Measurements from ENCODE around the gene HES3. TPM values are rescaled to one million over a fixed set of nuclear protein-coding genes. Genes with fewer than 3 reads are reported as not detected.

HES3 gene
- total RNA-seq, 1 donor = not detected

DNA sequence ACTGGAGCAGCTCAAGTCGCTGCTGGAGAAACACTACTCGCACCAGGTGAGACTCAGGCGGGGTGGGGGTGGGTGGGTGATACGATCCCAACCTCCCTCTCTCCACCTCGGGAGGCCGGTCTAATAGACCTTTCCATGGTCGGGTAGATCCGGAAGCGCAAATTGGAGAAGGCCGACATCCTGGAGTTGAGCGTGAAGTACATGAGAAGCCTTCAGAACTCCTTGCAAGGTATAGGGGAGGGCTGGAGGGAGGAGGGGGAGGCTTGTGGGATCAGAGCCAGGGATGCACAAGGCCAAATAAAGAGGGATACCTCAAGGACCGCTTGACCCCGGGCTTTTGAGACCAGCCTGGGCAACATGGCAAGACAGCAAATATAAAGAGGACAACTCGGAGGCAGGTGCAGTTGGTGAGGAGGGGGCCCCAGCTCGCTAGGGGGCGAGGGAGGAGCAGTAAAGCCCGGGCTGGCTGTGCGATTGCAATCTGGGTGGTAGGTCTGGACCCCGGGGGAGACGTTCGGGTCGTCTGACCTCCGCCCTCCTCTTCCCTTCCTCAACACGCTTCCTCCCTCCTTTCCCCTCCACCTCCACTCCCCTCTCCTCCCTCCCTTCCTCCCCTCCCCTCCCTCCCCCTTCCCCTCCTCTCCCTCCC is 546 bp downstream of the HES3 start:
- no peak overlapping the region for H3K27ac ChIP-seq (ENCODE audit: low read depth, low read length)
- DNase-seq (ENCODE audit: insufficient read length, low spot score, missing footprints) = no peak
- TF ChIP-seq, protein P1, sequence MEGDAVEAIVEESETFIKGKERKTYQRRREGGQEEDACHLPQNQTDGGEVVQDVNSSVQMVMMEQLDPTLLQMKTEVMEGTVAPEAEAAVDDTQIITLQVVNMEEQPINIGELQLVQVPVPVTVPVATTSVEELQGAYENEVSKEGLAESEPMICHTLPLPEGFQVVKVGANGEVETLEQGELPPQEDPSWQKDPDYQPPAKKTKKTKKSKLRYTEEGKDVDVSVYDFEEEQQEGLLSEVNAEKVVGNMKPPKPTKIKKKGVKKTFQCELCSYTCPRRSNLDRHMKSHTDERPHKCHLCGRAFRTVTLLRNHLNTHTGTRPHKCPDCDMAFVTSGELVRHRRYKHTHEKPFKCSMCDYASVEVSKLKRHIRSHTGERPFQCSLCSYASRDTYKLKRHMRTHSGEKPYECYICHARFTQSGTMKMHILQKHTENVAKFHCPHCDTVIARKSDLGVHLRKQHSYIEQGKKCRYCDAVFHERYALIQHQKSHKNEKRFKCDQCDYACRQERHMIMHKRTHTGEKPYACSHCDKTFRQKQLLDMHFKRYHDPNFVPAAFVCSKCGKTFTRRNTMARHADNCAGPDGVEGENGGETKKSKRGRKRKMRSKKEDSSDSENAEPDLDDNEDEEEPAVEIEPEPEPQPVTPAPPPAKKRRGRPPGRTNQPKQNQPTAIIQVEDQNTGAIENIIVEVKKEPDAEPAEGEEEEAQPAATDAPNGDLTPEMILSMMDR (IDR thresholded peaks at IDR 0.05; ENCODE audit: extremely low read depth, low read depth, low read length) = no peak
- peaks cover 4% of the 10 kb centered on the region for H3K4me1 ChIP-seq (ENCODE audit: insufficient read depth, low read length)
- no peak overlapping the region for H2AFZ ChIP-seq (ENCODE audit: low read length)
- peaks cover 7% of the 10 kb centered on the region for H4K20me1 ChIP-seq (ENCODE audit: insufficient read depth, low read length)
- no peak overlapping the region for H3K4me2 ChIP-seq (ENCODE audit: insufficient read depth, low read length)
- H3K9me3 ChIP-seq (ENCODE audit: low read depth, low read length) = no peaks in the 10 kb centered on the region
- no peaks in the 10 kb centered on the region for H3K79me2 ChIP-seq (ENCODE audit: insufficient read depth, low read length)
- no peaks in the 10 kb centered on the region for H3K36me3 ChIP-seq (ENCODE audit: insufficient read depth, low read length)
- H3K27me3 ChIP-seq (ENCODE audit: insufficient read depth, low read length) = peaks cover 62% of the 10 kb centered on the region
- no peak overlapping the region for H3K4me3 ChIP-seq (ENCODE audit: insufficient read depth, low read length)

DNA sequence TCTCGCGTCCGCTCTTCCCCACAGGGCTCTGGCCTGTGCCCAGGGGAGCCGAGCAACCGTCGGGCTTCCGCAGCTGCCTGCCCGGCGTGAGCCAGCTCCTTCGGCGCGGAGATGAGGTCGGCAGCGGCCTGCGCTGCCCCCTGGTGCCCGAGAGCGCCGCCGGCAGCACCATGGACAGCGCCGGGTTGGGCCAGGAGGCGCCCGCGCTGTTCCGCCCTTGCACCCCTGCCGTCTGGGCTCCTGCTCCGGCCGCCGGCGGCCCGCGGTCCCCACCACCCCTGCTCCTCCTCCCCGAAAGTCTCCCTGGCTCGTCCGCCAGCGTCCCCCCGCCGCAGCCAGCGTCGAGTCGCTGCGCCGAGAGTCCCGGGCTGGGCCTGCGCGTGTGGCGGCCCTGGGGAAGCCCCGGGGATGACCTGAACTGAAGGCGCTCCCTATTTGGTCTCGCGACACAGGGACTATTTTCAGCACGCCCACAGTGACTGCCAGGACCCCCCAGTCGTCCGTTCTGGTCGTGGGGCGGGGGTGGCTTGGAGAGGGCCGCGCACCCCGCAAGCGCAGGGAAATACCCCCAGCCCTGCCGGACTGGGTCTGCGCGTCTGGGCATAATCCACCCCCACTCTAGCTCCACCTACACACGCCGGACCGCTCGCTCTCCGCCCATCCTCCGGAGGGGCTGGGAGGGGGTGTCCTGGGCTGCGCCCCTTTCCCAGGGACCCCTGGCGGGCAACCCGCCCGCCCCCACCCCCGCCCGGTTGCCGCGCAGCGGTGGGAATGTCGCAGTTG is 1.3 kb downstream of the HES3 start:
- Histone ChIP-seq H4K20me1 (ENCODE audit: insufficient read depth, low read length) (peaks cover 7% of the 10 kb centered on the region), H3K79me2 (ENCODE audit: insufficient read depth, low read length) (no peaks in the 10 kb centered on the region), H3K4me2 (ENCODE audit: insufficient read depth, low read length) (peak overlapping the region; percentile 24), H3K27me3 (ENCODE audit: insufficient read depth, low read length) (peaks cover 63% of the 10 kb centered on the region), H3K27ac (ENCODE audit: low read depth, low read length) (no peak overlapping the region), H3K4me3 (ENCODE audit: insufficient read depth, low read length) (no peak overlapping the region), H2AFZ (ENCODE audit: low read length) (no peak overlapping the region), H3K36me3 (ENCODE audit: insufficient read depth, low read length) (no peaks in the 10 kb centered on the region), H3K4me1 (ENCODE audit: insufficient read depth, low read length) (peaks cover 4% of the 10 kb centered on the region), H3K9me3 (ENCODE audit: low read depth, low read length) (no peaks in the 10 kb centered on the region)
- DNase-seq (ENCODE audit: insufficient read length, low spot score, missing footprints) = peak; percentile 100
- TF ChIP-seq, protein P1 (IDR thresholded peaks at IDR 0.05; ENCODE audit: extremely low read depth, low read depth, low read length) = peak; percentile 69

DNA sequence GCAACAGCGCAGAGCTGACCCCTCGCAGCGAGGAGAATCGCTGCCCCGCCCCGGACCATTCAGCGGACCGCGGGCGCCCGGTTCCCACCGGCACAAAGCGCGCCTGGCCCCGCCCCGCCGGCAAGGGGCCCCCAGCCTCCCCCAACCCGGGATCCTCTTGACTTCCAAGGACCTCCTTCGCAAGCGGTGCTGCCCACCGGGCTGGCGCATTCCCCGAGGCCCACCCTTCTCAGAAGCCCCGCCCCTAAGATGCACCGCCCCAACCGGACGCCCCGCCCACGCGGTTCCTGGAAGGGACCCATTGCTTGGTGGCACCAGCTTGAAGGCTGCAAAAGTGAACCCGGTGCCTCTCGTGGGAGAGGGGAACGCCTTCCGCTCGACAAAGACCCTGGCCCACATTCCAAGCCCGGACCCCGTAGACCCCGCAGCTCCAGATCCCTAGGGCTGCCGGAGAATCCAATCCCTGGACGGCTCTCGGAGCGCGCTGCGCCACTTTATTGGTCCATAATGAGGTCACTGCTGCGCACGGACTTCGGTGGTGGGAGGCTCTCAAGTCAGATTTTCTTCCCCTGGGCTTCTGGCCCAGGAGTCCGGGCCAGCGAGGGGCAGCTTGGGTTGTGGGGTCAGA is 2.0 kb downstream of the HES3 start:
- Histone ChIP-seq H3K4me1 (ENCODE audit: insufficient read depth, low read length) (peaks cover 4% of the 10 kb centered on the region), H3K27ac (ENCODE audit: low read depth, low read length) (no peak overlapping the region), H3K27me3 (ENCODE audit: insufficient read depth, low read length) (peaks cover 56% of the 10 kb centered on the region), H3K4me2 (ENCODE audit: insufficient read depth, low read length) (no peak overlapping the region), H3K79me2 (ENCODE audit: insufficient read depth, low read length) (no peaks in the 10 kb centered on the region), H3K4me3 (ENCODE audit: insufficient read depth, low read length) (no peak overlapping the region), H2AFZ (ENCODE audit: low read length) (no peak overlapping the region), H3K9me3 (ENCODE audit: low read depth, low read length) (no peaks in the 10 kb centered on the region), H4K20me1 (ENCODE audit: insufficient read depth, low read length) (peaks cover 7% of the 10 kb centered on the region), H3K36me3 (ENCODE audit: insufficient read depth, low read length) (no peaks in the 10 kb centered on the region)
- TF ChIP-seq, protein P1 (IDR thresholded peaks at IDR 0.05; ENCODE audit: extremely low read depth, low read depth, low read length) = no peak
- DNase-seq (ENCODE audit: insufficient read length, low spot score, missing footprints) = peak; percentile 90
